GM12891 (cell line): Measurements from ENCODE around the gene ZNF536.

Experiments used
- PAX5 ChIP-seq: IDR thresholded peaks from 2 replicates; pipeline ENCODE4 v1.6.1; 2011; ENCODE audit warnings: low read length, moderate library complexity, mild to moderate bottlenecking; ENCODE audit not compliant: insufficient read depth, severe bottlenecking
- POLR2A ChIP-seq: IDR thresholded peaks from 2 replicates; pipeline ENCODE4 v1.6.1; 2011; ENCODE audit warnings: low read depth, low read length, control low read depth
- POLR2AphosphoS5 ChIP-seq: IDR thresholded peaks from 2 replicates; pipeline ENCODE4 v1.6.1; 2011; ENCODE audit warnings: low read depth, low read length, control low read depth
- POU2F2 ChIP-seq: IDR thresholded peaks from 2 replicates; pipeline ENCODE4 v1.6.1; 2011; ENCODE audit warnings: low read depth, mild to moderate bottlenecking, control low read depth, low read length, moderate library complexity
- SPI1 ChIP-seq: IDR thresholded peaks from 2 replicates; pipeline ENCODE4 v1.6.1; 2011; ENCODE audit warnings: low read depth, low read length, control low read depth
- TAF1 ChIP-seq: IDR thresholded peaks from 2 replicates; pipeline ENCODE4 v1.6.1; 2011; ENCODE audit warnings: low read depth, low read length, control low read depth

GRCh38 chr19:30605333-30605732, 233.1 kb downstream of the ZNF536 start:
- TF ChIP-seq POLR2A (no peak), PAX5 (no peak), TAF1 (no peak), POLR2AphosphoS5 (no peak), SPI1 (no peak), POU2F2 (no peak)
